Mammary epithelial cell (primary cell): ENCODE measurements around the gene UBAC2.

Experiments
- CTCF ChIP-seq, 2 donors: IDR thresholded peaks in 1 of 2; conservative IDR thresholded peaks in 1 of 2; 2 replicates each; pipeline ENCODE4 v1.5.1; 2011 to 2012; ENCODE audit warnings: inconsistent platforms in 2 of 2, low read length in 2 of 2, mild to moderate bottlenecking in 2 of 2, control low read depth in 1 of 2, low read depth in 1 of 2; ENCODE audit not compliant: insufficient read depth in 1 of 2; ENCODE audit errors: extremely low read depth in 1 of 2
- EZH2 ChIP-seq: IDR thresholded peaks from 2 replicates; pipeline ENCODE4 v1.6.1; 2012; ENCODE audit warnings: low read length, inconsistent platforms, borderline replicate concordance

GRCh38 chr13:99231721-99232120 lies 31.1 kb downstream of the UBAC2 start:
- TF ChIP-seq CTCF (conservative IDR thresholded peaks at IDR 0.05 in 1 of 2, IDR thresholded peaks at IDR 0.05 in 1 of 2; ENCODE audit: extremely low read depth in 1 of 2, insufficient read depth in 1 of 2, low read depth in 1 of 2, low read length in 2 of 2) (no peak), EZH2 (no peak)
